HG03196 (cell line): ENCODE measurements around the gene SFXN2.
"Not testable (repeated sequence)": the region's sequence is repeated elsewhere in the genome, so short reads cannot be mapped to it uniquely, and the experiment has no call there.

Source experiments
- ATAC-seq: cut with Tn5 transposase; IDR thresholded peaks from one replicate; pipeline ENCODE4 v1.9.1; 2021; ENCODE audit not compliant: unreplicated experiment

The SFXN2 gene, protein sequence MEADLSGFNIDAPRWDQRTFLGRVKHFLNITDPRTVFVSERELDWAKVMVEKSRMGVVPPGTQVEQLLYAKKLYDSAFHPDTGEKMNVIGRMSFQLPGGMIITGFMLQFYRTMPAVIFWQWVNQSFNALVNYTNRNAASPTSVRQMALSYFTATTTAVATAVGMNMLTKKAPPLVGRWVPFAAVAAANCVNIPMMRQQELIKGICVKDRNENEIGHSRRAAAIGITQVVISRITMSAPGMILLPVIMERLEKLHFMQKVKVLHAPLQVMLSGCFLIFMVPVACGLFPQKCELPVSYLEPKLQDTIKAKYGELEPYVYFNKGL

DNA sequence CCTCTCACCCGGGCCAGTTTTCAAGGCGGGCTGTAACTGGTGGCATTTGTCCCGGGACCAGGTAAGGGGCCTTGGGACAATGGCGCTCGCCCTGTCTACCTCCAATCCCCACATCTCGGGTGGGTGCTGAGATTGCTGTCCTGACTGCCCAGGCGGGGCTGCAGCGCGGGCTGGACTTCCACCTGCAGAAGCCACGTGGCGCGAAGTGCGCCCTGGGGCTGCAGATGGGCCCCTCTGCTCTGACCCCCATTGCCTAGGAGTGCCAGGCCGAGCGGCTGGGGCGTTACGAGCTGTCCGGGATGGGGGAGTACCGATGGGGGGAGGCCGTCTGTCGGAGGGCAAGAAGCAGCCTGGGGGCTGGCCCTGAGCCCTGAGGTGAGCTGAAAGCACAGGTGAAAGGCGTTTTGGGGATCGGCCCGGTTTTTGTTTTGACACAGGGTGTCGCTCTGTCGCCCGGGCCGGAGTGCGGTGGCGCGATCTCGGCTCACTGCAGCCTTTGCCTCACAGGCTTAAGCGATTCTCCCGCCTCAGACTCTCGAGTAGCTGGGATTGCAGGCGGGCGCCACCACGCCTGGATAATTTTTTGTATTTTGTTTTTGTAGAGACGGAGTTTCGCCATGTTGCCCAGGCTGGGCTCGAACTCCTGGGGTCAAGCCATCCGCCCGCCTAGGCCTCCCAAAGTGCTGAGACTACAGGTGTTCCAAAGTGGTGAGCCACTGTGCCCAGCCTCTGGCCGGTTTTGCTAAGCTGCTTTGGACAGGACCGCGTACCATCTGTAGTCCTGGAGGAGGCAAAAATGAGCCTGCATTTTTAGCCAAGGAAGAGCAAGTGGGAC lies at the start of gene SFXN2:
SFXN2 (plus strand) TSS at position 16 of the 835 bp plus-strand sequence. CDS start 12,001 bp downstream, outside the sequence.
- ATAC-seq, result peak; percentile 18

DNA sequence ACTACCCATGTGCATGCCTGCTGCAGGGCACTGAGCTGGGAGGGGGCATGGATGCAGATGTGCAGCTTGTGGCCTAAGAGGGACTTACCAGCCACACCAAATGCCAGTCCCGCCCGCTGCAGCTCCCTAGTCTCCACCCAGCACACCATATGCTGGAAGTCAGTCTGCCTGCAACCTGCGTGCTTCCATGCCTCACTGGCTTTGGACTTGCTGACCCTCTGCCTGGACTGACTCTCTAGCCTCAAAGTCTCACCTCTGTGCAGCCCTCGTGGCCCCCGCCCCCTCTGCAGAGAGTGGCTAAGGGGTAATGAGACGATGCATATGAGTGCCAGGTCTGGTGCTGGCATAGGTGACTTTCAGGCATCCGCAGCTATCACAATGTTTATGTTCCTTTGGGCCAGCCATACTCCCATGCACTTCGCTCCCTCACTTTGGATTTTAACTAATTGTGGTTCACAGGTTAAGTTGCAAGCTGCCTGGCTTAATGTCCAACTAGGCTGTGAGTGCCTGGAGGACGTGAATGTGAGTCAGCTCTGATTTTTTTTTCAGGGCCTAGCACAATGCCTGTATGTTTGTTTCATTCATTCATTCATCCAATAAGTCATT lies 48.4 kb upstream of the SFXN2 start:
- ATAC-seq, result no peak

DNA sequence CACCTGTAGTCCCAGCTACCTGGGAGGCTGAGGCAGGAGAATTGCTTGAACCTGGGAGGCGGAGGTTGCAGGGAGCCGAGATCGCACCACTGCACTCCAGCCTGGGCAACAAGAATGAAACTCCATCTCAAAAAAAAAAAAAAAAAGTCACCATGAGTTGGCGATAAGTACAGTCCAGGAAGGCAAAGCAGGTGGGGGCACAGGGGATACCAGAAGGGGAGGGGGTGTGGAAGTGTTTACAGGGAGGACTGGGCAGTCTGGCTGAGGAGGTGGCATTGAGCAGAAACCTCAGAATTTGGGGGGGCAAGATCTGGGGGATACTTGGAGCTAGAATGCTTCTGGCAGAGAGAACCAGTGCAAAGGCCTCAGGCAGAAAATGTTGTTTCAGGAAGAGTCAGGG lies 47.0 kb upstream of the SFXN2 start:
- ATAC-seq, result not testable (repeated sequence)

DNA sequence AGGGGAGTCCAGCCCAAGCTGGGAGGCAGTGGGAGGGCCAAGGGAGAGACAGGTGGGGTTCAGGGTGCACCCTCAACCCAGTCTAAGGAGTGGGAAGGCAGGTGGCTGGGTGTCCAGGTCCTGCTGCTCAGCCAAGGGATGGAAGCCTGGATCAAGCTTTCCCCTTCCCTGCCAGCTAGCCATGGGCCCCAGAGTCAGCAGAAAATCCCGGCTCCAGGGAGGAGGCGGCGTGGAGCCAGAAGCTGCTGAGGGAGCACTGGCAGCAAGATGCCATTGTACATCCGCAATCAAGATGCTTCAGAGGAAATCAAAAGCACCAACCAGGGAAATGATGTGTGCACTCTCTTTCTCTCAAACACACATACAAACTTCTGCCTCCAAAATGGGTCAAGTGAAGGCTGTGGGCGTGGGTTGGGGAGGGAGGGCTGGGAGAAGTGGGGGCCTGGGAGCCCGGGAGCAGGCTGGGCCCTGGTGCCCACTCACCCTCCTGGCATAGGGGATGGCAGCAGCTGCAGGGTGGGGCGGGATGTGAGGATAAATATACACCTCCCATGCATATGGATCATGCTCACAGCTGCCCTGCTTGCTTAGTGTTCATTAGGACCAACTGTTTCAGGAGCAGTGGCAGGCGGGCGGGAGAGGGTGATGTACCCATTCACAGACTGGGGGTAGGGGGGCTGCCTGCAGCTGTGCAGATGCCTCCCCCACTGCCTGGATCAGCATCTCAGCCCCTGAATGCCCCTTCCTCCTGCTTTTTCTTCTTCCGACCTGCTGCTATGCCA lies 45.9 kb upstream of the SFXN2 start:
- ATAC-seq, result no peak

DNA sequence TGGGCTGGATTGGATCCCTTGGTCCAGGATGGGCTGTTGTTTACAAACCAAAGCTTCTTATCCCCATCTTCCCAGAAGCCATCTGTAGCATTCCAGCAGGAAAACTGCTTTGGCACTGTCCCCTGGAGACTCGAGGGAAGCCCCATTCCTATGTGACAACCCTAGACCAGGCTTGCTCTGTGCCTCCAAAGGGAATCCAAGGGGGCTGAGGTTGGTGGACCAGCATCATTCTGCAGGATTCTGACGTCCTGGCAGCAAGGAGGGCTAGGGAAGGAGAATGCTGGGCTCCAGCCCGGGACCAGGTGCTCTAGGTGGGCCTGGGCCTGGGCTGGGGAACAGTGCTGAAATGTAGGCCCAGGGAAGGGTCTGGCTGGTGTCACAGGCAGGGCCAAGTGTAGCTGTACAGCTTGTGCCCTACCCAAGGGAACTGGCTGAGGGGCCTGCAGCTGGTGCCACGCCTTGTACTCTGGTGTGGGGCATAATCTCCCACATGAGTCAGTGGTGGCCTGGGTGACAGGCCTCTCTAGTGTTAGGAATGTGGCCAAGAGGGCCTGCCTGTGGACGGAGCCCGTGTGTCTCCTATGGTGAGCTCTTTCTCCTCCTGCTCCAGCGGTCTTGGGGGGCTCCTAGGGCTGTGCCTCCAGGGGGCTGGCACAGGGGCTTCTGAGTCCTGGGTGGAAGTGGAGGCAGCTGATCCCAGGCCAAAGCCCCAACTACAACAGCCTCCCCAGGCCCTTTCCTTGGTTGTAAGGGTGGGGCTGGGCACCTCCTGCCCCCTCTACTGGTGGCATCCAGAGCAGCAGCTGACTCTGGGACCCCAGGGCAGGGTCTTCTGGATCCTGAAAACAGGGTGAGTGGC lies 45.0 kb upstream of the SFXN2 start:
- no peak for ATAC-seq

DNA sequence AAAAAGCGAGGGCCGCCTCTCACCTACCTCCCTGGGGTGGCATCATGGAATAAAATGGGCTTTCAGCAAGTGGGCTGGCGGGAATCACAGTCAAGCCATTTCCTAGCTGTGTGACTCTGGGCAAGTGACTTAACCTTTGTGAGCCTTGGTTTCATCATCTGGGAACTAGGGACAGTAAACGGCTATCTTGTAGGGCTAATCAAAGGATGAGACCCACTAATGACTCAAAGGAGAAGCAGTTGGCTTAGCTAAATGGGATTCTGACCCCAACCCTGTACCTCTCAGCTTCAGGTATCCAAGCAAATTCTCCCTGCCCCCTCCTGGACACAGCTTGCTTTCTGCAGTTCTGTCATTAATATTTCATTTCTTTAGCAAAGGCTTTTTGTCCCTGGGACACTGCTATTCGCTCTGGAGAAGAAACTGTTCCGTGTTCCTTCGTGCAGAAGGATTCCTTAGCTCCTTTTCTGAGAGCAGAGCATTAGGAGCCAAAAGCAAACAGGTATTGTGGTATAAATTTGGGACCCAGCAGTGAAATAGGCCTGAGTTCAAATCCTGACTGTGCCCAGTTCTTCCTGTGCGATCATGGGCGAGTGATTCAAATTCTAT lies 44.3 kb upstream of the SFXN2 start:
- no peak for ATAC-seq

DNA sequence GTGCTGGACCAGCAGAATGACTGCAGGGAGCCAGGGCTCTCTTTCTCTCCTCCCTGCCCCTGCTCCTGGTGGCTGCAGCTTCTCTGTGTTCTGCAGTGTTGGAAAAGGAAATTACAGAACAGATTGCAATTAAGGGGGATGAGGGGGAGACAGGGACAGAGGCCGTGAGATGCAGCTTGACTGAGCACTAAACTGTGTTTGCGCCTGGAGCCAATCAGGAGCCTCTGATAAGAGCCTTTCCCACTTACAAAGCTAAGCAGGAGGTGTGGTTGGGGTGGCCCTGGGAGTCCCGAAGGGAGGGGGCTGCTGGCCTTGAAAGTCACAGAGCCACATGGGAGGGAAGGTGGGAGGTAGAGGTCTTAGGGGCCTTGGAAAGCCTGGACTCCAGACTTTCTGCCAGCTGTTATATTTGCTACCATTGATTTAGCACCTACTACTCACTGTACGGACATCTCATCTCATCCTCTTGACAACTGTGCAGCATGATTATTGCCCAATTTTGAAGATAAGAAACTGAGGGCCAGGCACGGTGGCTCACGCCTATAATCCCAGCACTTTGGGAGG lies 43.5 kb upstream of the SFXN2 start:
- no peak for ATAC-seq

DNA sequence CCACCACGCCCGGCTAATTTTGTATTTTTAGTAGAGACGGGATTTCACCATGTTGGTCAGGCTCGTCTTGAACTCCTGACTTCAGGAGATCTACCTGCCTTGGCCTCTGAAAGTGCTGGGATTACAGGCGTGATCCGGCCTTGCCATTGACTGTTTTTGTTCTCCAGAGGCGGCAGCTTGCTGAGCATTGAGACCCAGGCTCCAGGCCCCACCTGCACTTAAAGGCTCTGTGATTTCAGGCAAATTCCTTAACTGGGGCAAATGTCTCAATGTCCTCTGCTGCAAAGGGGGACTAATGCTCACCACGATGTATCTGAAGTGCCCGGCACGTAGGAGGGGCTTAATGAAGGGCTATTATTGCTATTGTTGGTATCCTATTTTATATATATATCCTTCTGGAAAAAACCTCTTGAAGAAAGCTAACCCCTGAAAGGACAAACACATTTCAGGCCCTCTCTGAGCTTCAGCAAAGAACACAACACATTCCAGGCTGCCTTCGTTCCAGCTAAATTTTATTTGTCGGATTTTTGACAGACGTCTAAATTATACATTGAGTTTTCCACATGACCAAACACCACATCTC lies 41.1 kb upstream of the SFXN2 start:
- ATAC-seq, result no peak

DNA sequence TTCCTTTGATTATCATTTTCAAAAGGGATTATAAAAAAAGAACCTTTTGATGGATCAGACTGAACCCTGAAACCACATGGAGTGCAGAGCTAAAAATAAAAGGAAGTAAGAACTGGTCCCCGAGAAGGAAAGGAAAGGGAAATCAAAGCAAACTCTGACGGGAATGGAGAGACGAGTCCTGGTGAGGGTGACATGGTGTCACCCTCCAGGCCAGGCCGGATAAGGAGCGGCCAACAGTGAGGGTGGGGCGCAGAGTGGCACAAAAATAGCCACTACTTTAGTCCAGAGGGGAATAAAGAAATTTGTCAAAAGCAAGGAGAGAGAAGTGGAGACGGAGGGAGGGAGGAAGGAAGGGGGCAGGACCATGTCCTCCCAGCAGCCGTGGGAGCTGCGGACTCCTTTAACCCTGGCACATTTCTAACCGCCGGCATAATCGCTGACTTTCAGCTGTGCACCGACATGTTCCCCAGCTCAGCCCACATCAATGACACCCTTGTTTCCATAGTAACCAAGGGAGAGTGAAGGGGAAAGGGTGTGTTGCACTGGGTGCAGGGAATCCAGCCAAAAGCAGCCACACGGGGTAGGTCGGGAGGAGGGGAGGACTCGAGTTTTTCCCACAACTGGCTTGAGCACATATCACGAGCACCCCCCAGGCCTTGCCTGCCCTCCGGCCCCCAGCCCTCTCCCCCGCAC lies 40.5 kb upstream of the SFXN2 start:
- no peak for ATAC-seq

DNA sequence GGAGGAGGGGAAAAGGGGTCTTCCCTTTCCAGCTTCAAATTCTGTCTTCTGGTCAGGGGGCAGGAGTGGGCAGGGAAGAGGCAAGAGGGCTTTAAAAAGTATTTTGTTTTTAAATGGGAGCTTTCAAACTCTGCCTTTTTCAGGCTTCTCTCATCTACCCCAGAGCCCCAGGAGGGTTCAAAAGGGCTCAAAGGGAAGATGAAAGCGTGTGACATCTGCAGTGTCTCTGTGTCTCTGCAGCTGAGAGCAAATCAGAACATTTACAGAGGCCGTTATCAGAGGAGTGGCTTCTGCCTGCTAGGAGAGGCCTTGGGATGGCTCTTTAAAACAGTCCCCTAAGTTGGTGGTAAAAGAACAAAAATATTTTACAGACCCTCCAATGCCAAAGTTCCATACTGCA lies 39.9 kb upstream of the SFXN2 start:
- no peak for ATAC-seq

DNA sequence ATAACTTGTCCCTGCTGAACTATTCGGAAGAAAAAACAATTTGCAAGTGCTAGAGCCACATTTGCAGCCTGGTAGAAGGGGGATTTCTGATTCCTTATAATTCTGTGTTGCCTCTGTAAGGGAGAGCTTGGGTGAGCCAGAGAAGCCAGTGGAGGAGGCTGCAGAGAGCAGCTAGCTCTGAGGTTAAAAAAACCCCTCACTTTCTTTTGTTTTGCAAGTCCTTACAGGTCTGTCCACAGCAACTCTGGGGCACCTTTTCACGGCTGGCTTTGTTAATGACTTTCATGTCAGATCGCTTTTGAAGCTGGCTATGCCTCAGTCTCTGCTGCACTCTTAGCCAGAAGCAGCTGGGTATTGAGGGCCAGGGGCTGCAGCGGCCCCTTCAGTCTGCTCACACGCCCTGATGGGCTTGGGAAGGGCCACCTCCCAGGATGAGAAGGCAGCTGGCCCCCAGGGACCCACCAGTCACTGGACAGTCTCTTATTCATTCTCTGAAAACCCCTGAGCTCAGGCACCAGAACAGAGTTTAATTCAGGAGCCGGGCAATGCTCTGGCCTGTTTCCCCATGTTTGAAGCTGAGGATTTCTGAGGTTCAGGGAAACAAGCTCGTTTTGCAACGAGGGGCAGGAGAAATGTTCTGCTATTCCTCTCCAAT lies 39.3 kb upstream of the SFXN2 start:
- no peak for ATAC-seq

DNA sequence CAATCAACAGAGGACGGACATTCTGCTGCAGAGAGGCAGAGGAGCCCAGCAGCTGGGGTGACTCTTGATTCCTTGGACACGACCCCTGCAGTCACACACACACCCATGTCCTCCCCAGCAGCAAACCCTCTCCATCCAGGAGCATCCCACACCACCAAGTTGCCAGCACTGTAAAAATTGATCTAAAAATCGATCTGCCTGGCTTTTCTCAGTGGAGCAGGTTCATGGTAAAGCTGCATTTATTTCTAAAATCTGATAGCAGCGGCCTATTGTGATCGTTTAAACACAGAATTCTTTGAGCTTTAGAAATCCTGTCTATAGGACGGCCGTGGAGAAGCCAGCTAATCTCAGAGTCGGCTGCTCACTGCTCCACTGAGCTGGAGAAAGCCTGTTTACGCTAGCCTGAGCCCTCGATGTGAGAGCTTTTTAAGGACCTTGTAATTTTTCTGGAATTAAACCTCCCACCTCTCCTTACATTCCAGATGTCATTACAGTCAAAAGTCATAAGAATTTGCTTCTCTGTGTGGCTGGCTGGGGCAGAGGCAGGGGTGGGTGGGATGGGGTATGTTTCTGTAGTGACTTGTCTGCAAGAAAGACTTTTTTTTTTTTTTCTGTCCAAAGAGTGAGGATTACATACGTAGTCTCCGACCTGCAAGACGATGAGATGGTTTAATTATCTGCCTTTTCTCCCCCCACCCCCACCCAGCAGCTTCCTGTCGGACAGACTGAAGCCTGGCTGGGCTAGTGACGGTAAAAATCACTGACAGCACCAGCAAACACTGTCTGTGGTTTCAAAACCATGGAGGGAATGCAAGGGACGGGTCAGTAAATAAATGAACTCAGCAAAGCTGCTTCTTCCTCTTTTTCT lies 38.5 kb upstream of the SFXN2 start:
- no peak for ATAC-seq

DNA sequence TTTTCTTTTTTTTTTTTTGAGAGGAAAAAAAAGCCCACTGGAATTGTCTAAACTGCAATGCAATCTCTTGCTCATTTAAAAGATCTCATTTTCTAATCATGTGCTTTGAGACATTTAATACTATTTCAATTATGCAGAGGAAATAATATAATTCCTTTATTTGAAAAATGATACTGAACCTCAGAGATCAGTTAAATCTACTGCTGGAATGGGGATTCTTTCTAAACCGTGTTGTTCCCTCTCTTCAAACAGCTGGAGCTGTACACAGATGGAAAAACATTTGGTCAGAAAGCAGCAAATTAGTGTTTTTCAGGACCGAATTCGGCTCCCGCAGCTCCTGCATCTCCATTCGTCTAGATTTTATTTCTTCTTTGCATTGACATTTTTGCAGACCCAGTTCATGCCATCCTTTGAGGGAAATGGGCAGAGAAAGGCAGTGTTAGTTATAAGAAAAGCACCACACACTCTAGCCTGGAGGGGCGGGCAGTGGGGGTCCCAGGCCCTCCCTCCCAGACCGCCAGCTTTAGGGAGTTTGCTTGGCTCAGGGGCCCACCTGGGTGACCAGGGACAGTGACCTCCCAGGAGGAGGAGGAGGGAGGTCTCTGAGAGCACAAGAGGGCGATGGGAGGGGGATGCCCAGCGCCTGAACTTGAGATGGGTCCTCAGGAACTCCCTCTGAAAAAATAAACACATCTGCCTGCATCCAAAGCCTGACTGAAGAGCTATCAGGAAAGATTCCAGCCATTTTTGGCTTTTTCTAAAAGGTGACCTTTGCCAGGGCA lies 37.7 kb upstream of the SFXN2 start:
- no peak for ATAC-seq

DNA sequence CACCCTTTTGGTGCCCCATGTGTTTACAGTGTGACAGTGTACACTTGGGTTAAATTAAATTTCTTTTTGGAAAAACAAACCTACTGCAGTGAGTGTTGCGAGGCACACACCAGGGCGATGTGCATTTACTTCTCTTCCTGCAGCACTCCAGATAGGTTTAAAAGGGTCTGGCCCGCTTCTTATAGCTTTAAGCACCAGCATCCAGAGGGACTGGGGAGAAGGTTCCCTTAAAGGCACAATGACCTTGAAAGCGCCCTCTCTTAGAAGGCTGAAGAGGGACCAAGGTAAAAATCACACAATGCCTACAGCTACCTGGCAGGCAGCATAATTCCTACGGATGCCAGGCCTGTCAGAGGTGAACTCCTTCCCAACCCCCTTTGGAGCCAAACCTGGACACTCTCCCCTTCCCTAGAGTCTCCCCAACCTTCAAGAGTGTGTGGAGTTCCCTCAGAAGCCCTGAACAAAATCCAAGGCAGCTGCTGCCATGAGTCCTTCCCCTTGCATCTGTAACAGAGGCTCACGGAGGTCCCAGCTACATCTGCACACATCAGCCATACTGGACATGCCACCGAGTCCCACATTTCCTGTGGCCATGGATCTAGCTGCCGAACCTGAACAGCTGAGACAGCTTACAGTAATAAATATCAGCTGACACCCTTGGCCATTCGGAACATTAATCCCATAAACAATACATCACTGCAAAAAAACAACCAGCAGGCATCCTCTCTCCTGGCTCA lies 36.9 kb upstream of the SFXN2 start:
- no peak for ATAC-seq

DNA sequence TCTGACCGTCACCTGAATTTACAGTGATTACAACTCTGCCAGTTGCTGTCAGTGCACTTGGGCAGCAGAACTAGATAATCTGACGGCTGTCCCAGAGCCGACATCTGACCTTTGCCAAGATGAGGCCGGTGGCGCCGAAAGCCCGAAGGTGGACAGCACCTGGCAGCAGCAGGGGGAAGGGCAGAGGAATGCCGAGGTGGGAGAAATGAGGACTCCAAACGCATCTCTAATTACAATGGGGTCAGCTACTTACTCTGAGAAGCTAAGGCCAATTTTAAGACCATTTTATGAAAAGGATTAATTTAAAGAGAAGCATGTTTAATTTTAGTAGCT lies 36.4 kb upstream of the SFXN2 start:
- ATAC-seq, result no peak

DNA sequence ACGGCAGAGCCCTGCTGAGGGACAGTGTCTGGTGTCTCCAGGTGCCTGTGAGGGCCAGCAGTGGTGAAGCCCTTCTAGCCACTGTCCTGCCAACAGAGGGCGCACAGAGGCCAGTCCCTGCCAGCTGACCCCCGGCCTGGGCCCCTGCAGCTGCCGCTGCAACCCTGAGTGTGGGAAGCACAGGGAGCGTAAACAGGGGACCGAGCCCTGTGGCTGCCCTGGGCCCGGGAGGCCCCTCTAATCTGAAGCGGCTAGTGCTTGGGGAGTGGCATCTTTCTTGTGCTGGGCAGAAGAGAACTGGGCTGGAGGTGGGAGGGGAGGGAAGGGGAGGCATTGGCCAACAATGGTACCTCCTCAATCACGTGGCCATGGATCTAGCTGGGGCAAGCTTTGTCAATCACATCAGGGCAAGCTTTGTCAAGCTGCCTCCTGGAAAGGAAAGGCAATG lies 35.6 kb upstream of the SFXN2 start:
- no peak for ATAC-seq
